ENCODE results near the gene NMNAT1. TPM values are rescaled to one million over a fixed set of nuclear protein-coding genes. Genes with fewer than 3 reads are reported as not detected.

Gene NMNAT1
- total RNA-seq (2021) = 2.8 TPM in 2 replicates
- long read RNA-seq, transcript NMNAT1-201 (5 exons, 3,781 nt) = major isoform, 7 of 13 reads
- long read RNA-seq, partial matches to known transcripts = 1 of 13 reads
- long read RNA-seq, other reads (novel, unspliced or antisense) = 5 of 13 reads

GRCh38 chr1:9942939-9943788, at the start of gene NMNAT1, which contains the start of gene LZIC:
NMNAT1 (plus strand) TSS chr1:9943475; CDS start chr1:9972074, 28,599 bp downstream.
LZIC (minus strand) TSS chr1:9943391; CDS start chr1:9936619, 6,772 bp downstream.
- no peaks in the 10 kb centered on the region for H3K9me3 Mint-ChIP-seq
- Histone ChIP-seq H3T11ph (ENCODE audit: low read length) (no peak within 1 kb of the TSS), H3K56ac (ENCODE audit: insufficient read length, low read depth, low read length) (no peak within 1 kb of the TSS), H3K14ac (ENCODE audit: insufficient read depth, low read length) (peak within 1 kb of the TSS; percentile 53; the same call in 1 of the 2 replicates), H2BK15ac (ENCODE audit: low read depth, low read length) (no peak within 1 kb of the TSS), H2AK5ac (ENCODE audit: insufficient read length, low read length) (no peak within 1 kb of the TSS), H2BK20ac (ENCODE audit: low read depth, low read length, poor library complexity, severe bottlenecking) (no peak within 1 kb of the TSS), H3K23me2 (ENCODE audit: insufficient read length, low read depth, low read length, poor library complexity, severe bottlenecking) (peaks cover 6% of the 10 kb centered on the region), H2AFZ (ENCODE audit: low read length) (peak within 1 kb of the TSS; percentile 69), H2BK12ac (ENCODE audit: insufficient read length, low read depth, low read length) (no peak within 1 kb of the TSS), H3K27ac (ENCODE audit: insufficient read length, low read depth, low read length) (peak within 1 kb of the TSS; percentile 54), H2BK5ac (ENCODE audit: insufficient read length, low read length) (no peak within 1 kb of the TSS), H3K23ac (ENCODE audit: insufficient read length, low read depth, low read length) (no peak within 1 kb of the TSS), H3K27me3 (ENCODE audit: insufficient read depth, low read length) (no peaks in the 10 kb centered on the region), H3K18ac (ENCODE audit: insufficient read length, low read depth, low read length) (peak within 1 kb of the TSS; percentile 36), H4K5ac (ENCODE audit: insufficient read length, low read depth, low read length) (no peak within 1 kb of the TSS), H3K9me3 (ENCODE audit: control insufficient read depth, low read depth, low read length) (no peaks in the 10 kb centered on the region), H3K79me1 (ENCODE audit: insufficient read depth, low read depth, low read length, poor library complexity, severe bottlenecking) (no peaks in the 10 kb centered on the region), H4K91ac (ENCODE audit: insufficient read length, low read depth, low read length) (no peak within 1 kb of the TSS), H2BK120ac (ENCODE audit: low read depth, low read length, poor library complexity, severe bottlenecking) (no peak within 1 kb of the TSS), H3K4me1 (ENCODE audit: insufficient read depth, low read length) (no peaks in the 10 kb centered on the region), H3K79me2 (ENCODE audit: insufficient read depth, low read length) (no peaks in the 10 kb centered on the region), H3K4ac (ENCODE audit: low read depth, low read length) (no peak within 1 kb of the TSS), H4K8ac (replicated peaks; ENCODE audit: insufficient read length, low read depth, low read length) (no peak within 1 kb of the TSS), H4K20me1 (ENCODE audit: control insufficient read depth, insufficient read depth, insufficient read length) (no peaks in the 10 kb centered on the region), H3K4me2 (ENCODE audit: insufficient read depth, insufficient read length, low read length) (peak within 1 kb of the TSS; percentile 98), H3K9ac (ENCODE audit: extremely low read depth, insufficient read length, low read length) (peak within 1 kb of the TSS; percentile 93)
- peak within 1 kb of the TSS; percentile 97 to 99 (median 98) for H3K27ac Mint-ChIP-seq
- no peaks in the 10 kb centered on the region for H3K27me3 Mint-ChIP-seq (ENCODE audit: low read depth)
- no peak for TF ChIP-seq CTCF (conservative IDR thresholded peaks at IDR 0.05)
- no CpG with 5 or more reads among the region's 53 CpGs for WGBS (ENCODE audit: extremely low coverage, insufficient read length, low lambda C conversion rate)
- peak; percentile 95 for DNase-seq
- H3K4me1 Mint-ChIP-seq = peaks cover 2 to 3% of the 10 kb centered on the region in 2 experiments
- H3K4me3 Mint-ChIP-seq = peak within 1 kb of the TSS; percentile 97 to 98
- H3K36me3 Mint-ChIP-seq (ENCODE audit: insufficient read depth in 1 of 3, low read depth in 3 of 3) = peaks cover 6 to 10% (median 7%) of the 10 kb centered on the region in 3 experiments; a peak in 6 of 7 replicates
